Vagina (tissue), 2 donors: ENCODE data around the gene ZNF280C. TPM values are rescaled to one million over a fixed set of nuclear protein-coding genes. Genes with fewer than 3 reads are reported as not detected.

Source experiments
- DNase-seq, 2 donors: peaks; one replicate each; pipeline ENCODE4 v3.0.0-alpha.2; 2017; ENCODE audit errors: extremely low spot score in 2 of 2
- H3K27ac ChIP-seq: fragments of 200-600 bp; sonication (generic); one replicate; pipeline ENCODE4 v1.5.1; 2019
- H3K27me3 ChIP-seq: fragments of 200-600 bp; sonication (generic); one replicate; pipeline ENCODE4 v1.5.1; 2019
- H3K36me3 ChIP-seq, 2 donors: fragments of 200-600 bp; sonication (generic); one replicate each; pipeline ENCODE4 v1.5.1; 2017 to 2019
- H3K4me1 ChIP-seq: fragments of 200-600 bp; sonication (generic); one replicate; pipeline ENCODE4 v1.5.1; 2019
- H3K4me3 ChIP-seq, 2 donors: fragments of 200-600 bp; sonication (generic); 1 replicate in 1 of 2; 2 replicates in 1 of 2; pipeline ENCODE4 v1.5.1; 2016 to 2019
- H3K9me3 ChIP-seq: fragments of 200-600 bp; sonication (generic); one replicate; pipeline ENCODE4 v1.5.1; 2019
- CTCF ChIP-seq, 3 experiments: fragments of 450-650 bp in 2 of 3; fragments of 200-600 bp in 1 of 3; sonication (generic) in 1 of 3; IDR thresholded peaks; one replicate each; pipeline ENCODE4 v1.5.1; 2017 to 2019; ENCODE audit warnings: antibody characterized with exemption in 3 of 3, mild to moderate bottlenecking in 2 of 3, moderate library complexity in 2 of 3
- POLR2A ChIP-seq, 2 donors: fragments of 450-650 bp; IDR thresholded peaks; one replicate each; pipeline ENCODE4 v1.6.1; 2017; ENCODE audit warnings: antibody characterized with exemption in 2 of 2, mild to moderate bottlenecking in 2 of 2, moderate library complexity in 2 of 2
- POLR2AphosphoS5 ChIP-seq, 2 donors: sonication (generic); formaldehyde crosslinking; IDR thresholded peaks; one replicate each; pipeline ENCODE4 v1.9.0; 2017; ENCODE audit warnings: antibody characterized with exemption in 2 of 2, mild to moderate bottlenecking in 2 of 2, low read depth in 1 of 2; ENCODE audit not compliant: insufficient read depth in 1 of 2
- intact Hi-C: fragments of 100-400 bp; cut with DNase I; formaldehyde crosslinking; loops from one replicate; pipeline ENCODE4 v1.15.1; 2023
- total RNA-seq: library from RNA; depleted of rRNA; stranded (reverse); fragments of >200 nt; gene quantifications from one replicate; pipeline ENCODE4 v1.2.3, GENCODE V29; 2016

Gene ZNF280C
- total RNA-seq, 1 donor from 2014 or later = 4.2 TPM

- no peaks in the 10 kb centered on the region for H3K36me3 ChIP-seq
- intact Hi-C loops = loop anchor here (5.0 kb wide), 1 partner anchor 108 kb away; no protein-coding TSS in a partner anchor
- H3K4me3 ChIP-seq = no peak overlapping the region
- peak in 1 of 2 donors; percentile 87 for DNase-seq
- no peak for TF ChIP-seq CTCF (IDR thresholded peaks at IDR 0.05)
- TF ChIP-seq POLR2AphosphoS5 (IDR thresholded peaks at IDR 0.05; ENCODE audit: insufficient read depth in 1 of 2, low read depth in 1 of 2) = no peak
- TF ChIP-seq POLR2A (IDR thresholded peaks at IDR 0.05) = no peak
- H3K9me3 ChIP-seq = no peaks in the 10 kb centered on the region
- no peak overlapping the region for H3K27ac ChIP-seq
- H3K4me1 ChIP-seq = no peaks in the 10 kb centered on the region
- H3K27me3 ChIP-seq = no peaks in the 10 kb centered on the region
These were observed 77.9 kb downstream of the ZNF280C start for GRCh38 chrX:130190801-130191200.

DNA sequence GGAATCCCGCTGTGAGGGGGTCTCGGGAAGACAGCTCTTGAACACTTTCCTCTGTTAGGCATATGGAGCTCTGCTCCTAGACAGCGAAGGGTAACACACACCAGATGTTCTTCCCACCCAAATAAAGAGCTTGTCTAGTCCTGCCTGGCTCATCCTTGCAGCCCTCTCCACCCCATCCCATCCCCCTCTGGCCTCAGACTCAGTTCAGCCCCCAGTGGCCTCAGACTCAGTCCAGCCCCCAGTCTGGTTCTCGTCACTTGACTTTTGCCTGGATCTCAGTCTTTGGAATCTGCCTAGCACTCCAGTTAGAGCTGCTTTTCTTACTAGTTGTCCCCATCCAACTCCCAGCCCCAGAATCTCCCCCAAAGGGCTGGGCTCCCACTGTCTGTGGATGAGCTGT is 82.0 kb downstream of the ZNF280C start:
- Histone ChIP-seq H3K9me3 (no peaks in the 10 kb centered on the region), H3K27me3 (no peaks in the 10 kb centered on the region), H3K27ac (no peak overlapping the region), H3K4me1 (no peaks in the 10 kb centered on the region), H3K36me3 (no peaks in the 10 kb centered on the region), H3K4me3 (no peak overlapping the region)
- TF ChIP-seq POLR2A (IDR thresholded peaks at IDR 0.05) (no peak), CTCF (IDR thresholded peaks at IDR 0.05) (no peak), POLR2AphosphoS5 (IDR thresholded peaks at IDR 0.05; ENCODE audit: insufficient read depth in 1 of 2, low read depth in 1 of 2) (no peak)
- intact Hi-C loops = no loop called here
- no peak for DNase-seq

DNA sequence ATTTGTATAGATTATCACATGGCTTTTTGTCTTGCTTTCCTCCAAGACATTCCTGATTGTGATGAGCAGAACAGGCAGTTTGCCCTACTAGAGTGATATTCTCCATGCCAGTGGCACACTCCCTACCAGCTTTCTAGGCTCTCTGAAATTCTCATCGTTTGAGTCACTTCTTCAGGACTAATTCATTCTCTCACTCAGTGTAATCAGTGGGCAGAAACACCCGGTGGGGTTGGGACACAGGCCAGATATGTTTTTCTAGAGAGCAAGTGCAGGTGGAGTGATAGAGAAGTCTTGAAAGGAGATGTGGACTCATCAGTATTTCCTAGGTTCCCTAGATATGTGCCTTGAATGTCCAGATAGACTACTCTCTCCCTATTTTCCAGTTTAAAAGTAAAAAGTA is 83.8 kb downstream of the ZNF280C start:
- Histone ChIP-seq H3K9me3 (no peaks in the 10 kb centered on the region), H3K4me1 (no peaks in the 10 kb centered on the region), H3K27ac (no peak overlapping the region), H3K27me3 (no peaks in the 10 kb centered on the region), H3K36me3 (no peaks in the 10 kb centered on the region), H3K4me3 (no peak overlapping the region)
- intact Hi-C loops = no loop called here
- no peak for TF ChIP-seq CTCF (IDR thresholded peaks at IDR 0.05)
- TF ChIP-seq POLR2A (IDR thresholded peaks at IDR 0.05) = no peak
- no peak for DNase-seq

GRCh38 chrX:130184168-130184567 is 84.5 kb downstream of the ZNF280C start:
- Histone ChIP-seq H3K27ac (no peak overlapping the region), H3K9me3 (no peaks in the 10 kb centered on the region), H3K27me3 (no peaks in the 10 kb centered on the region), H3K36me3 (no peaks in the 10 kb centered on the region), H3K4me3 (no peak overlapping the region), H3K4me1 (no peaks in the 10 kb centered on the region)
- no peak for DNase-seq
- intact Hi-C loops = no loop called here
- TF ChIP-seq POLR2A (IDR thresholded peaks at IDR 0.05) = no peak
- no peak for TF ChIP-seq POLR2AphosphoS5 (IDR thresholded peaks at IDR 0.05; ENCODE audit: insufficient read depth in 1 of 2, low read depth in 1 of 2)
- no peak for TF ChIP-seq CTCF (IDR thresholded peaks at IDR 0.05)

- H3K36me3 ChIP-seq = no peaks in the 10 kb centered on the region
- H3K27me3 ChIP-seq = no peaks in the 10 kb centered on the region
- H3K4me3 ChIP-seq = no peak overlapping the region
- TF ChIP-seq POLR2A (IDR thresholded peaks at IDR 0.05) = no peak
- TF ChIP-seq POLR2AphosphoS5 (IDR thresholded peaks at IDR 0.05; ENCODE audit: insufficient read depth in 1 of 2, low read depth in 1 of 2) = no peak
- no peak for TF ChIP-seq CTCF (IDR thresholded peaks at IDR 0.05)
- H3K27ac ChIP-seq = no peak overlapping the region
- peaks cover 2% of the 10 kb centered on the region for H3K4me1 ChIP-seq
- intact Hi-C loops = no loop called here
- H3K9me3 ChIP-seq = no peaks in the 10 kb centered on the region
- DNase-seq = no peak
These were observed 89.0 kb downstream of the ZNF280C start for GRCh38 chrX:130179579-130180215.
